Measurements from ENCODE around the gene IRX4.

GRCh38 chr5:1867815-1868143 is 14.9 kb downstream of the IRX4 start:
- TF ChIP-seq, protein P1, sequence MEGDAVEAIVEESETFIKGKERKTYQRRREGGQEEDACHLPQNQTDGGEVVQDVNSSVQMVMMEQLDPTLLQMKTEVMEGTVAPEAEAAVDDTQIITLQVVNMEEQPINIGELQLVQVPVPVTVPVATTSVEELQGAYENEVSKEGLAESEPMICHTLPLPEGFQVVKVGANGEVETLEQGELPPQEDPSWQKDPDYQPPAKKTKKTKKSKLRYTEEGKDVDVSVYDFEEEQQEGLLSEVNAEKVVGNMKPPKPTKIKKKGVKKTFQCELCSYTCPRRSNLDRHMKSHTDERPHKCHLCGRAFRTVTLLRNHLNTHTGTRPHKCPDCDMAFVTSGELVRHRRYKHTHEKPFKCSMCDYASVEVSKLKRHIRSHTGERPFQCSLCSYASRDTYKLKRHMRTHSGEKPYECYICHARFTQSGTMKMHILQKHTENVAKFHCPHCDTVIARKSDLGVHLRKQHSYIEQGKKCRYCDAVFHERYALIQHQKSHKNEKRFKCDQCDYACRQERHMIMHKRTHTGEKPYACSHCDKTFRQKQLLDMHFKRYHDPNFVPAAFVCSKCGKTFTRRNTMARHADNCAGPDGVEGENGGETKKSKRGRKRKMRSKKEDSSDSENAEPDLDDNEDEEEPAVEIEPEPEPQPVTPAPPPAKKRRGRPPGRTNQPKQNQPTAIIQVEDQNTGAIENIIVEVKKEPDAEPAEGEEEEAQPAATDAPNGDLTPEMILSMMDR (IDR thresholded peaks at IDR 0.05; ENCODE audit: insufficient read depth, low read depth, low read length) = no peak
- no peak for TF ChIP-seq EZH2 (IDR thresholded peaks at IDR 0.05; ENCODE audit: insufficient read depth, low read length)
